Neuronal stem cell (in vitro differentiated cells): ENCODE data around the gene ATG9B.

ENCODE experiments used
- DNase-seq: peaks from one replicate; pipeline ENCODE4 v3.0.0-alpha.2; 2013; ENCODE audit warnings: low spot score
- H2AFZ ChIP-seq: one replicate; pipeline ENCODE4 v1.6.1; 2013; ENCODE audit warnings: mild to moderate bottlenecking, low read length, inconsistent platforms
- H2AK5ac ChIP-seq: 2 replicates; pipeline ENCODE4 v1.6.1; 2013; ENCODE audit warnings: low read depth, mild to moderate bottlenecking, inconsistent platforms, low read length, moderate library complexity, mixed read lengths
- H2BK120ac ChIP-seq: 2 replicates; pipeline ENCODE4 v1.6.1; 2013; ENCODE audit warnings: low read depth, mild to moderate bottlenecking, inconsistent platforms, low read length, moderate library complexity, mixed read lengths
- H2BK12ac ChIP-seq: one replicate; pipeline ENCODE4 v1.6.1; 2013; ENCODE audit warnings: low read length, inconsistent platforms
- H2BK15ac ChIP-seq: 2 replicates; pipeline ENCODE4 v1.6.1; 2013; ENCODE audit warnings: mild to moderate bottlenecking, low read length, inconsistent platforms, mixed read lengths
- H2BK5ac ChIP-seq: one replicate; pipeline ENCODE4 v1.6.1; 2013; ENCODE audit warnings: inconsistent platforms, mild to moderate bottlenecking, low read length, moderate library complexity
- H3K14ac ChIP-seq: one replicate; pipeline ENCODE4 v1.6.1; 2013; ENCODE audit warnings: low read length, inconsistent platforms
- H3K18ac ChIP-seq: 2 replicates; pipeline ENCODE4 v1.6.1; 2013; ENCODE audit warnings: low read length, inconsistent platforms
- H3K23ac ChIP-seq: 2 replicates; pipeline ENCODE4 v1.6.1; 2013; ENCODE audit warnings: low read depth, mild to moderate bottlenecking, mixed read lengths, low read length, inconsistent platforms; ENCODE audit not compliant: poor library complexity
- H3K27ac ChIP-seq: replicated peaks from 3 replicates; pipeline ENCODE4 v1.5.1; 2013; ENCODE audit warnings: low read length, inconsistent platforms
- H3K27me3 ChIP-seq, 3 experiments: 2 replicates each; pipeline ENCODE4 v1.6.1; 2013; ENCODE audit warnings: low read length in 3 of 3, mild to moderate bottlenecking in 2 of 3, inconsistent platforms in 1 of 3, low read depth in 1 of 3, mixed read lengths in 1 of 3, moderate library complexity in 1 of 3; ENCODE audit not compliant: control insufficient read depth in 3 of 3, insufficient read depth in 3 of 3
- H3K36me3 ChIP-seq, 2 donors: replicated peaks in 1 of 2; 2 replicates each; pipeline ENCODE4 v1.6.1; 2013; ENCODE audit warnings: low read length in 2 of 2; ENCODE audit not compliant: control insufficient read depth in 2 of 2, insufficient read depth in 2 of 2
- H3K4ac ChIP-seq: 2 replicates; pipeline ENCODE4 v1.6.1; 2013; ENCODE audit warnings: inconsistent platforms, mild to moderate bottlenecking, low read length, moderate library complexity
- H3K4me1 ChIP-seq, 2 donors: 1 replicate in 1 of 2; 2 replicates in 1 of 2; pipeline ENCODE4 v1.6.1; 2013; ENCODE audit warnings: low read length in 2 of 2, low read depth in 1 of 2; ENCODE audit not compliant: control insufficient read depth in 2 of 2, insufficient read depth in 1 of 2
- H3K4me2 ChIP-seq: one replicate; pipeline ENCODE4 v1.6.1; 2013; ENCODE audit warnings: mild to moderate bottlenecking, low read length, inconsistent platforms; ENCODE audit not compliant: insufficient read depth, poor library complexity, severe bottlenecking
- H3K4me3 ChIP-seq, 2 donors: 2 replicates each; pipeline ENCODE4 v1.5.1; 2013; ENCODE audit warnings: low read length in 2 of 2, mild to moderate bottlenecking in 2 of 2, inconsistent platforms in 1 of 2, moderate library complexity in 1 of 2
- H3K79me1 ChIP-seq: one replicate; pipeline ENCODE4 v1.6.1; 2013; ENCODE audit warnings: low read depth, mild to moderate bottlenecking, inconsistent platforms, low read length, moderate library complexity
- H3K9ac ChIP-seq: one replicate; pipeline ENCODE4 v1.6.1; 2013; ENCODE audit warnings: mild to moderate bottlenecking, low read depth, low read length, inconsistent platforms; ENCODE audit not compliant: poor library complexity
- H3K9me3 ChIP-seq, 2 donors: replicated peaks in 1 of 2; 2 replicates each; pipeline versions ENCODE3 to v1.6.1; 2013; ENCODE audit warnings: low read length in 2 of 2, mild to moderate bottlenecking in 2 of 2, inconsistent platforms in 1 of 2, low read depth in 1 of 2, mixed read lengths in 1 of 2, moderate library complexity in 1 of 2; ENCODE audit not compliant: control insufficient read depth in 2 of 2, insufficient read depth in 1 of 2
- H4K8ac ChIP-seq: one replicate; pipeline ENCODE4 v1.6.1; 2013; ENCODE audit warnings: low read depth, mild to moderate bottlenecking, inconsistent platforms, low read length, moderate library complexity
- H4K91ac ChIP-seq: one replicate; pipeline ENCODE4 v1.6.1; 2013; ENCODE audit warnings: low read length, low read depth, mild to moderate bottlenecking, inconsistent platforms; ENCODE audit not compliant: poor library complexity
- WGBS, 2 donors: extraction: QIAGEN DNeasy Blood & Tissue Kit; methylation state at CpG; one replicate each; pipeline ENCODE4 v1.1.7; 2013; ENCODE audit warnings: missing lambda C conversion rate in 2 of 2, mixed read lengths in 1 of 2; ENCODE audit not compliant: insufficient read length in 2 of 2, insufficient replicate concordance in 1 of 2; ENCODE audit errors: extremely low coverage in 2 of 2; 5-methylcytosine and 5-hydroxymethylcytosine counted together

The ATG9B gene

DNA sequence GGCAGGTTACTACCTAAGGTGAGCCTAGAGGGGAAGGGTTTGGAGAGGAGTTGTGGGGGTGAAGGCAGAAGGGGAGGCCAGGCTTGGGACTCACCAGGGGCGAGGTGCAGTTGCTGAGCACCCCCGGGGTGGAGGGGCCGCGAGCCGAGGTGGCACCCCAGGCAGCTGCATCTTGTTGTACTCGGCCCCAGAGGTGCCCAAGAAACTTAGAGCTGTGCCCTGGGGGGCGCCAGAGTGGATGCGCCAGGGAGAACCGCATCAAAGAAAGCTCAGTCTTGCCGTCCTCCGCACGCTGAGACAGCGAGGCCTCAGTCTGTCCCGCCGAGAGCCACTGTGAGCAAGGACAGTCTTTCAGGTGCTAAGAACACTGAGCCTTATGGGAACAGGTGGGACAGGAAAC is 7.4 kb downstream of the ATG9B start:
- no peak overlapping the region for H3K9ac ChIP-seq
- H3K14ac ChIP-seq: no peak overlapping the region
- H4K91ac ChIP-seq: no peak overlapping the region
- H2BK15ac ChIP-seq: peak overlapping the region; percentile 28
- no peak for DNase-seq
- peaks cover 0 to 2% of the 10 kb centered on the region in 2 donors for H3K9me3 ChIP-seq
- H3K4ac ChIP-seq: no peak overlapping the region
- no peak overlapping the region for H3K4me2 ChIP-seq
- H3K36me3 ChIP-seq: peaks cover 0 to 5% of the 10 kb centered on the region in 2 donors
- no CpG with 5 or more reads among the region's 15 CpGs for WGBS, 2 donors
- H3K27me3 ChIP-seq: peaks cover 0 to 18% (median 0%) of the 10 kb centered on the region in 3 experiments
- peaks cover 2% of the 10 kb centered on the region for H3K79me1 ChIP-seq
- H2AK5ac ChIP-seq: peak overlapping the region; percentile 42
- H2BK5ac ChIP-seq: peak overlapping the region; percentile 0
- H2BK120ac ChIP-seq: peak overlapping the region; percentile 12
- no peak overlapping the region for H3K18ac ChIP-seq
- peak overlapping the region; percentile 56 for H3K23ac ChIP-seq
- no peak overlapping the region for H4K8ac ChIP-seq
- H2BK12ac ChIP-seq: no peak overlapping the region
- peaks cover 28 to 45% of the 10 kb centered on the region in 2 donors for H3K4me1 ChIP-seq
- H3K4me3 ChIP-seq: no peak overlapping the region
- H3K27ac ChIP-seq: no peak overlapping the region
- H2AFZ ChIP-seq: no peak overlapping the region

DNA sequence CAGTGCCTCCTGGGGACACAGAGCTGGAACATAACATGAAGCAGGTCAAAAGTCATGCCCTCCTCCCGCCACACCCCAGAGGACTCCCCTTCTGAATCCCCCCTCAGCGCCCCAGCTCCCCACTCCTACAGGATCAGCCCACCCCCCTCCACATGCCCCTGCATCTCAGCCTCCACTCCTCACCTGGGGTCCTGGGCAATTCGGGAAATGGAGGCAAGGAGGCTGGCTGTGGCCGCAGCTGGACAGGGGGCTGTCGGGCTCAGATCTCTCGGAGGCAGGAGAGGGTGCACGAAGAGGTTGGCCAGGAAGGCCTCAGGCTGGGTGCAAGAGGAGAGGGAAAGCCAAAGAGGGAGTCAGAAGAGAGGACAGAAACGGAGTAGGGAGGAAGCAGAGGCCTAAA is 7.8 kb downstream of the ATG9B start:
- Histone ChIP-seq H2BK12ac (no peak overlapping the region), H3K9me3 (peaks cover 0 to 2% of the 10 kb centered on the region in 2 donors), H2AFZ (no peak overlapping the region), H3K4me2 (no peak overlapping the region), H3K4ac (no peak overlapping the region), H3K27ac (no peak overlapping the region), H2AK5ac (peak overlapping the region; percentile 42), H3K23ac (no peak overlapping the region), H4K8ac (no peak overlapping the region), H2BK120ac (peak overlapping the region; percentile 12), H3K18ac (no peak overlapping the region), H3K79me1 (peaks cover 2% of the 10 kb centered on the region), H3K9ac (peak overlapping the region; percentile 30), H2BK5ac (peak overlapping the region; percentile 0), H4K91ac (no peak overlapping the region), H3K27me3 (peaks cover 0 to 18% (median 0%) of the 10 kb centered on the region in 3 experiments), H3K4me1 (peaks cover 28 to 45% of the 10 kb centered on the region in 2 donors), H3K4me3 (no peak overlapping the region), H3K36me3 (peaks cover 0 to 5% of the 10 kb centered on the region in 2 donors), H2BK15ac (peak overlapping the region; percentile 28), H3K14ac (no peak overlapping the region)
- no peak for DNase-seq
- WGBS, 2 donors: no CpG with 5 or more reads among the region's 8 CpGs

DNA sequence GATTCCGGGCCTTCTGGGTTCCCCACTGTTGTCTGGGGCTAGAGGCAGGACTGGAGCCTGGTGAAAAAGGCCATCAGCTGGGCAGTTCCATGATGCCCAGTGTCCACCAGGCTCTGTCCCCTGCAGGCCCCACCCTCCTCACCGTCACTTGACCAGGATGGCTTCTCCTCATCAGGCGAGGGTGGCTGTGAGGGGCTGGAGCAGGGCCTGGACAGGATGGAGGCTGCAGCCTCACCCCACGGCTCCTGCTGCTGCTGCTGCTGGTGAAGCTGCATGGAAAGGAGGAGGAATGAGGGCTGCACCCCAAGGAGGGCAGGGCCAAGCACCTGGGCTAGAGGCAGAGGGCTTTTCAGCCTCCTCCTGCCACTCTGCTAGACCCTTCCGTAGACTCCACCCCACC is 8.3 kb downstream of the ATG9B start:
- Histone ChIP-seq H3K4me2 (no peak overlapping the region), H3K4ac (no peak overlapping the region), H4K91ac (no peak overlapping the region), H3K18ac (peak overlapping the region; percentile 27), H2BK12ac (peak overlapping the region; percentile 79), H3K14ac (no peak overlapping the region), H2AK5ac (peak overlapping the region; percentile 42), H3K9ac (peak overlapping the region; percentile 14), H3K4me1 (peaks cover 26 to 43% of the 10 kb centered on the region in 2 donors), H2AFZ (no peak overlapping the region), H3K27ac (no peak overlapping the region), H4K8ac (no peak overlapping the region), H3K23ac (peak overlapping the region; percentile 56), H3K79me1 (peaks cover 2% of the 10 kb centered on the region), H2BK5ac (no peak overlapping the region), H3K4me3 (no peak overlapping the region), H3K27me3 (peaks cover 0 to 18% (median 0%) of the 10 kb centered on the region in 3 experiments), H2BK120ac (no peak overlapping the region), H2BK15ac (no peak overlapping the region), H3K36me3 (peaks cover 0 to 5% of the 10 kb centered on the region in 2 donors), H3K9me3 (peaks cover 0 to 2% of the 10 kb centered on the region in 2 donors)
- DNase-seq: no peak
- no CpG with 5 or more reads among the region's 5 CpGs for WGBS, 2 donors

DNA sequence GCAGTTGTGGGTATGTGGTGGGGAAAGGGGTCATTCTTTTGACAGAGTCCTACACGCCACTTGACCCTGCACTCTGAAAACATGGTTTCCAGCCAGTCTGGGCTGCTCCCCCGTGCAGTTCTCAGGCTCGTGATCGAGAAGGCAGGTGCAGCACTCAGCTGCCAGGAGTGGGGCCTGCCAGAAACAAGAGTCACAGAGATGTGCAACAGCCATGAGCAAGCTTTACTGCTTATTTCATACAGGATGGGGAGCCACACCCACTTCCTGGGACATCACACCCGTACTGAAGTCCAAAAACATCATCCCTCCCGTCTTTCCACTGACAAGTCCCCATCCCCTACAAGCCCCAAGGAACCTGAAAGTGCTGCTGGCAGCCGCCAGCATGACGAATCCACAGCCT is 9.3 kb downstream of the ATG9B start:
- no peak overlapping the region for H4K91ac ChIP-seq
- peaks cover 2% of the 10 kb centered on the region for H3K79me1 ChIP-seq
- no peak overlapping the region for H2BK5ac ChIP-seq
- no peak overlapping the region for H3K9ac ChIP-seq
- H3K14ac ChIP-seq: no peak overlapping the region
- DNase-seq: no peak
- H3K18ac ChIP-seq: no peak overlapping the region
- no peak overlapping the region for H2BK120ac ChIP-seq
- H3K23ac ChIP-seq: no peak overlapping the region
- H2BK15ac ChIP-seq: no peak overlapping the region
- H3K4me2 ChIP-seq: no peak overlapping the region
- H3K4ac ChIP-seq: no peak overlapping the region
- peaks cover 0 to 2% of the 10 kb centered on the region in 2 donors for H3K9me3 ChIP-seq
- H4K8ac ChIP-seq: no peak overlapping the region
- H3K27ac ChIP-seq: no peak overlapping the region
- WGBS, 2 donors: no CpG with 5 or more reads among the region's 8 CpGs
- peaks cover 26 to 44% of the 10 kb centered on the region in 2 donors for H3K4me1 ChIP-seq
- H3K36me3 ChIP-seq: peaks cover 0 to 5% of the 10 kb centered on the region in 2 donors
- H3K27me3 ChIP-seq: peaks cover 0 to 18% (median 0%) of the 10 kb centered on the region in 3 experiments
- H2BK12ac ChIP-seq: no peak overlapping the region
- H3K4me3 ChIP-seq: no peak overlapping the region
- no peak overlapping the region for H2AK5ac ChIP-seq
- no peak overlapping the region for H2AFZ ChIP-seq
